ENCODE results near the gene KIAA0040.
A peak's percentile ranks its signal among the peaks of the same experiment; 100 is the strongest.

Gene KIAA0040

GRCh38 chr1:175129997-175130648 is 62.5 kb downstream of the KIAA0040 start:
- TF ChIP-seq CTCF (IDR thresholded peaks at IDR 0.05) (peak; percentile 37), ZFX (IDR thresholded peaks at IDR 0.05; ENCODE audit: borderline replicate concordance) (no peak)
- H3K27ac ChIP-seq = no peak overlapping the region

- no peak overlapping the region for H3K27ac ChIP-seq
- TF ChIP-seq ZFX (IDR thresholded peaks at IDR 0.05; ENCODE audit: borderline replicate concordance) (no peak), CTCF (IDR thresholded peaks at IDR 0.05) (no peak)
Measured at GRCh38 chr1:175129644-175129996, 63.0 kb downstream of the KIAA0040 start.

- no peak for TF ChIP-seq ZFX (IDR thresholded peaks at IDR 0.05; ENCODE audit: borderline replicate concordance)
- TF ChIP-seq CTCF (IDR thresholded peaks at IDR 0.05) = no peak
- no peak overlapping the region for H3K27ac ChIP-seq
Measured at GRCh38 chr1:175129182-175129581, 63.4 kb downstream of the KIAA0040 start.

GRCh38 chr1:175128523-175128922 is 64.1 kb downstream of the KIAA0040 start:
- H3K27ac ChIP-seq = no peak overlapping the region
- TF ChIP-seq CTCF (IDR thresholded peaks at IDR 0.05) (no peak), ZFX (IDR thresholded peaks at IDR 0.05; ENCODE audit: borderline replicate concordance) (no peak)

GRCh38 chr1:175127565-175127964 is 65.0 kb downstream of the KIAA0040 start:
- H3K27ac ChIP-seq = no peak overlapping the region
- TF ChIP-seq ZFX (IDR thresholded peaks at IDR 0.05; ENCODE audit: borderline replicate concordance) (no peak), CTCF (IDR thresholded peaks at IDR 0.05) (no peak)

- no peak for TF ChIP-seq ZFX (IDR thresholded peaks at IDR 0.05; ENCODE audit: borderline replicate concordance)
- TF ChIP-seq CTCF (IDR thresholded peaks at IDR 0.05) = no peak
Measured at GRCh38 chr1:175126347-175126746, 66.2 kb downstream of the KIAA0040 start.

GRCh38 chr1:175124861-175125260 is 67.7 kb downstream of the KIAA0040 start:
- TF ChIP-seq CTCF (IDR thresholded peaks at IDR 0.05) (no peak), ZFX (IDR thresholded peaks at IDR 0.05; ENCODE audit: borderline replicate concordance) (no peak)
- no peak overlapping the region for H3K27ac ChIP-seq

More at GRCh38 chr1:175126347-175126746, 66.2 kb downstream of the KIAA0040 start:
- no peak overlapping the region for H3K27ac ChIP-seq
